GM12878 (cell line): ENCODE measurements around the gene MXRA7. TPM values are rescaled to one million over a fixed set of nuclear protein-coding genes. Genes with fewer than 3 reads are reported as not detected.

Source experiments
- ATAC-seq: fragments of 200-7000 bp; cut with Tn5 transposase; 3 replicates; pipeline ENCODE4 v1.9.1; 2020; ENCODE audit warnings: mild to moderate bottlenecking, moderate library complexity
- BruUV-seq: library from RNA; stranded (reverse); fragments of 400-500 nt; replicated peaks from 2 replicates; lab custom pipeline; 2021; lab: Mats Ljungman, UMichigan
- CTCF ChIA-PET: fragments of 300-600 bp; sonication (Branson Sonifier 250); formaldehyde crosslinking; extraction: SDS; loops from one replicate; lab custom pipeline; 2021; ENCODE audit warnings: inconsistent platforms; lab: Yijun Ruan, JAX
- POLR2A ChIA-PET: fragments of 350-600 bp; formaldehyde crosslinking; extraction: SDS; loops from one replicate; lab custom pipeline; 2021; ENCODE audit warnings: inconsistent platforms; lab: Charles Lee
- RAD21 ChIA-PET: fragments of 300-600 bp; sonication (Branson Sonifier 250); formaldehyde crosslinking; loops from one replicate; lab custom pipeline; 2023; ENCODE audit warnings: antibody characterized with exemption; ENCODE audit not compliant: unreplicated experiment; lab: Charles Lee
- SMC1A ChIA-PET: fragments of 300-600 bp; sonication (Branson Sonifier 250); formaldehyde crosslinking; loops from one replicate; lab custom pipeline; 2023; ENCODE audit not compliant: unreplicated experiment, uncharacterized antibody; lab: Charles Lee
- DNase-seq: peaks from one replicate; pipeline ENCODE4 v3.0.0-alpha.2; 2011; ENCODE audit warnings: low read depth, low spot score
- FAIRE-seq: peaks from 3 replicates; lab custom pipeline; 2011; peaks lifted over from hg19 to GRCh38; lab: Jason Lieb, UNC
- H2AFZ ChIP-seq: 2 replicates; pipeline ENCODE4 v1.6.0; 2011; ENCODE audit warnings: low read depth, low read length, control low read depth; ENCODE audit not compliant: control insufficient read depth
- H3K27ac ChIP-seq: 2 replicates; pipeline ENCODE4 v1.5.1; 2011; ENCODE audit warnings: control low read depth; ENCODE audit not compliant: control insufficient read depth, insufficient read depth
- H3K27me3 ChIP-seq, 2 experiments: replicated peaks in 1 of 2; 2 replicates each; pipeline versions ENCODE4 v1.6.0 to v1.6.1; 2011; ENCODE audit warnings: low read length in 1 of 2; ENCODE audit not compliant: control insufficient read depth in 2 of 2, insufficient read depth in 2 of 2
- H3K36me3 ChIP-seq, 2 experiments: 2 replicates each; pipeline ENCODE4 v1.5.1; 2011; ENCODE audit warnings: low read length in 1 of 2; ENCODE audit not compliant: control insufficient read depth in 2 of 2, insufficient read depth in 2 of 2
- H3K4me1 ChIP-seq: 2 replicates; pipeline ENCODE4 v1.6.1; 2011; ENCODE audit warnings: mild to moderate bottlenecking, low read length, moderate library complexity, mixed read lengths; ENCODE audit not compliant: control insufficient read depth, insufficient read depth
- H3K4me2 ChIP-seq: 2 replicates; pipeline ENCODE4 v1.6.0; 2011; ENCODE audit warnings: control low read depth; ENCODE audit not compliant: control insufficient read depth, insufficient read depth
- H3K4me3 ChIP-seq: fragments of 200-600 bp; sonication (generic); 2 replicates; pipeline ENCODE4 v1.5.1; 2016
- H3K79me2 ChIP-seq: 2 replicates; pipeline ENCODE4 v1.6.0; 2011; ENCODE audit warnings: low read length; ENCODE audit not compliant: control insufficient read depth, insufficient read depth
- H3K9ac ChIP-seq: 2 replicates; pipeline ENCODE4 v1.8.0; 2011; ENCODE audit warnings: low read length, control low read depth, mixed read lengths; ENCODE audit not compliant: control insufficient read depth, insufficient read depth
- H3K9me3 ChIP-seq: replicated peaks from 3 replicates; pipeline ENCODE4 v1.5.1; 2011; ENCODE audit warnings: mild to moderate bottlenecking, low read length; ENCODE audit not compliant: control insufficient read depth, insufficient read depth
- H4K20me1 ChIP-seq: 2 replicates; pipeline ENCODE4 v1.6.0; 2011; ENCODE audit not compliant: control insufficient read depth, insufficient read depth
- BCL11A ChIP-seq: IDR thresholded peaks from 2 replicates; pipeline ENCODE4 v1.6.1; 2011; ENCODE audit warnings: low read depth, low read length
- CBX3 ChIP-seq: fragments of 200-600 bp; sonication (generic); IDR thresholded peaks from 2 replicates; pipeline ENCODE4 v1.6.1; 2016; ENCODE audit warnings: low read depth, borderline replicate concordance
- ESRRA ChIP-seq: IDR thresholded peaks from 2 replicates; pipeline ENCODE4 v1.6.1; 2012; ENCODE audit warnings: mild to moderate bottlenecking, low read length, improper control_type of control experiment
- FOS ChIP-seq: IDR thresholded peaks from 3 replicates; pipeline ENCODE4 v1.6.1; 2011; ENCODE audit warnings: borderline replicate concordance; ENCODE audit not compliant: insufficient read length; ENCODE audit errors: extremely low read depth
- JUNB ChIP-seq: IDR thresholded peaks from 2 replicates; pipeline ENCODE4 v1.6.1; 2016; ENCODE audit warnings: antibody characterized with exemption, mild to moderate bottlenecking
- JUND ChIP-seq: IDR thresholded peaks from 2 replicates; pipeline ENCODE4 v1.6.1; 2012; ENCODE audit warnings: low read depth, mild to moderate bottlenecking, low read length, improper control_type of control experiment, moderate library complexity
- KDM1A ChIP-seq: fragments of 200-600 bp; sonication (generic); IDR thresholded peaks from 2 replicates; pipeline ENCODE4 v1.6.1; 2016; ENCODE audit warnings: borderline replicate concordance
- MTA3 ChIP-seq: IDR thresholded peaks from 2 replicates; pipeline ENCODE4 v1.6.1; 2012; ENCODE audit warnings: low read length, inconsistent platforms, borderline replicate concordance
- PML ChIP-seq: IDR thresholded peaks from 2 replicates; pipeline ENCODE4 v1.6.1; 2012; ENCODE audit warnings: low read length, inconsistent platforms
- RCOR1 ChIP-seq: conservative IDR thresholded peaks from 2 replicates; pipeline ENCODE4 v1.6.1; 2012; ENCODE audit warnings: low read depth, low read length, improper control_type of control experiment
- RFX5 ChIP-seq: IDR thresholded peaks from 2 replicates; pipeline ENCODE4 v1.6.1; 2011; ENCODE audit warnings: low read depth, low read length, improper control_type of control experiment
- TARDBP ChIP-seq: IDR thresholded peaks from 2 replicates; pipeline ENCODE4 v1.6.1; 2016; ENCODE audit warnings: borderline replicate concordance
- ZBTB40 ChIP-seq: fragments of 450-650 bp; IDR thresholded peaks from 2 replicates; pipeline ENCODE4 v1.6.1; 2016; ENCODE audit warnings: mild to moderate bottlenecking, moderate library complexity, borderline replicate concordance
- WGBS: methylation state at CpG from one replicate; pipeline ENCODE4 v1.1.6; 2016; ENCODE audit warnings: low lambda C conversion rate; ENCODE audit not compliant: insufficient replicate concordance, insufficient coverage; ENCODE audit errors: missing lambda C conversion rate; 5-methylcytosine and 5-hydroxymethylcytosine counted together
- in situ Hi-C: fragments of 300-500 bp; cut with MboI; formaldehyde crosslinking; loops from 9 replicates; pipeline ENCODE4 v1.14.3; 2018; ENCODE audit warnings: mixed read lengths
- intact Hi-C: fragments of 100-400 bp; cut with micrococcal nuclease; formaldehyde crosslinking; loops from one replicate; pipeline ENCODE4 v1.14.2; 2022; ENCODE audit not compliant: unreplicated experiment
- polyA plus RNA-seq, 11 experiments: library from polyadenylated mRNA; depleted of rRNA in 4 of 11; unstranded in 6 of 11; stranded (reverse) in 5 of 11; fragments of >200 nt; fragmentation: Nextera tagmentation in 4 of 11; fragmentation: Illumina TruSeq in 1 of 11; extraction: Ambion mirVana in 4 of 11; extraction: Trizol in 1 of 11; gene quantifications; 1 replicate in 1 of 11; 2 replicates in 10 of 11; pipeline versions ENCODE4 v1.2.1 to v1.2.3, GENCODE V29; 2011 to 2016; ENCODE audit warnings: inconsistent platforms in 2 of 11, missing spikeins in 2 of 11, low read depth in 1 of 11
- total RNA-seq, 4 experiments: library from RNA; depleted of rRNA in 3 of 4; stranded (reverse); fragments of >200 nt in 3 of 4; fragmentation: Illumina TruSeq in 1 of 4; extraction: Trizol in 1 of 4; gene quantifications; 2 replicates each; pipeline versions ENCODE4 v1.2.1 to v1.2.3, GENCODE V29; 2013 to 2021
- TF ChIP-seq, protein P1 (sequence below): fragments of 450-650 bp; IDR thresholded peaks from 2 replicates; pipeline ENCODE4 v1.6.1; 2017; ENCODE audit warnings: mild to moderate bottlenecking, moderate library complexity

MXRA7 gene
- total and polyA plus RNA-seq, 10 of the 15 experiments (the other 5 are each of a cell fraction or from before 2014, with no cell fraction given), result 0.03 to 2.0 (median 0.33) TPM

GRCh38 chr17:76757256-76757655, 46.5 kb upstream of the MXRA7 start:
- H3K4me2 ChIP-seq, result no peak overlapping the region
- intact Hi-C loops, result no loop called here
- H3K9me3 ChIP-seq, result no peaks in the 10 kb centered on the region
- over 99% methylated on average over 5 of the region's 5 CpGs for WGBS
- DNase-seq (no peak), ATAC-seq (no peak), FAIRE-seq (no peak)
- no TSS peak for BruUV-seq
- in situ Hi-C loops, result no loop called here
- H2AFZ ChIP-seq, result no peak overlapping the region
- ChIA-PET SMC1A (no interaction called here), CTCF (no interaction called here), POLR2A (no interaction called here), RAD21 (no interaction called here)
- no peaks in the 10 kb centered on the region for H4K20me1 ChIP-seq
- TF ChIP-seq JUND (no peak), CBX3 (no peak), ESRRA (no peak), PML (no peak), RCOR1 (no peak), JUNB (no peak), TARDBP (no peak), KDM1A (no peak), FOS (no peak), RFX5 (no peak), MTA3 (no peak), ZBTB40 (no peak), BCL11A (no peak)
- TF ChIP-seq, protein P1, sequence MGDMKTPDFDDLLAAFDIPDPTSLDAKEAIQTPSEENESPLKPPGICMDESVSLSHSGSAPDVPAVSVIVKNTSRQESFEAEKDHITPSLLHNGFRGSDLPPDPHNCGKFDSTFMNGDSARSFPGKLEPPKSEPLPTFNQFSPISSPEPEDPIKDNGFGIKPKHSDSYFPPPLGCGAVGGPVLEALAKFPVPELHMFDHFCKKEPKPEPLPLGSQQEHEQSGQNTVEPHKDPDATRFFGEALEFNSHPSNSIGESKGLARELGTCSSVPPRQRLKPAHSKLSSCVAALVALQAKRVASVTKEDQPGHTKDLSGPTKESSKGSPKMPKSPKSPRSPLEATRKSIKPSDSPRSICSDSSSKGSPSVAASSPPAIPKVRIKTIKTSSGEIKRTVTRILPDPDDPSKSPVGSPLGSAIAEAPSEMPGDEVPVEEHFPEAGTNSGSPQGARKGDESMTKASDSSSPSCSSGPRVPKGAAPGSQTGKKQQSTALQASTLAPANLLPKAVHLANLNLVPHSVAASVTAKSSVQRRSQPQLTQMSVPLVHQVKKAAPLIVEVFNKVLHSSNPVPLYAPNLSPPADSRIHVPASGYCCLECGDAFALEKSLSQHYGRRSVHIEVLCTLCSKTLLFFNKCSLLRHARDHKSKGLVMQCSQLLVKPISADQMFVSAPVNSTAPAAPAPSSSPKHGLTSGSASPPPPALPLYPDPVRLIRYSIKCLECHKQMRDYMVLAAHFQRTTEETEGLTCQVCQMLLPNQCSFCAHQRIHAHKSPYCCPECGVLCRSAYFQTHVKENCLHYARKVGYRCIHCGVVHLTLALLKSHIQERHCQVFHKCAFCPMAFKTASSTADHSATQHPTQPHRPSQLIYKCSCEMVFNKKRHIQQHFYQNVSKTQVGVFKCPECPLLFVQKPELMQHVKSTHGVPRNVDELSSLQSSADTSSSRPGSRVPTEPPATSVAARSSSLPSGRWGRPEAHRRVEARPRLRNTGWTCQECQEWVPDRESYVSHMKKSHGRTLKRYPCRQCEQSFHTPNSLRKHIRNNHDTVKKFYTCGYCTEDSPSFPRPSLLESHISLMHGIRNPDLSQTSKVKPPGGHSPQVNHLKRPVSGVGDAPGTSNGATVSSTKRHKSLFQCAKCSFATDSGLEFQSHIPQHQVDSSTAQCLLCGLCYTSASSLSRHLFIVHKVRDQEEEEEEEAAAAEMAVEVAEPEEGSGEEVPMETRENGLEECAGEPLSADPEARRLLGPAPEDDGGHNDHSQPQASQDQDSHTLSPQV, result no peak
- no peaks in the 10 kb centered on the region; the same call in 1 of the 2 replicates for H3K4me1 ChIP-seq
- H3K79me2 ChIP-seq, result no peaks in the 10 kb centered on the region
- H3K36me3 ChIP-seq, result peaks cover 0 to 13% of the 10 kb centered on the region in 2 experiments; a peak in 2 of 4 replicates
- no peak overlapping the region for H3K9ac ChIP-seq
- H3K27me3 ChIP-seq, result no peaks in the 10 kb centered on the region
- H3K27ac ChIP-seq, result no peak overlapping the region
- no peak overlapping the region for H3K4me3 ChIP-seq
